NCI-H1436 (cell line): ENCODE measurements around the gene AP4E1.
"Not testable (repeated sequence)": the region's sequence is repeated elsewhere in the genome, so short reads cannot be mapped to it uniquely, and the experiment has no call there.

Source experiments
- DNase-seq: peaks from one replicate; lab custom pipeline; 2025; lab: John Stamatoyannopoulos, UW

AP4E1 gene

GRCh38 chr15:51024735-51025453 lies 116.4 kb downstream of the AP4E1 start:
- no peak for DNase-seq

DNA sequence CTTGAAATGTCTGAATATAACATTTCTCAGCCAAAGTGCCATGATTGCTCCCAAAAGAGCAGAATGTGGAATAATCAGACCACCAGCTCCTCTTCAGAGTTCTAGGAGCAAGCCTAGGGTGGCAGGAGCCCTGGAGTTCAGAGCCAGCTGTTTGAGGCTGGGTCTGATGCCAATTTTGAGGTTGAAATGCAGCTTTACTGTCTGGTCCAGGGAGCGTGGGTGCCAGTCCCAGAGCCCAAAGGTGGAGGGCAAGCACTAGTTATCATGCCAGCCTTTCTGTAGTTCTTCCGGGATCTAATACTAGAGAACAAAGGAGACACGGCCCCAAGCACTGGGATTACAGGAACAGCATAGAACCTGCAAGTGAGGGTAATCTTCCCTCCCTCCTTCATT lies 117.0 kb downstream of the AP4E1 start:
- DNase-seq, result no peak

GRCh38 chr15:51030649-51031316 lies 122.3 kb downstream of the AP4E1 start:
- no peak for DNase-seq

DNA sequence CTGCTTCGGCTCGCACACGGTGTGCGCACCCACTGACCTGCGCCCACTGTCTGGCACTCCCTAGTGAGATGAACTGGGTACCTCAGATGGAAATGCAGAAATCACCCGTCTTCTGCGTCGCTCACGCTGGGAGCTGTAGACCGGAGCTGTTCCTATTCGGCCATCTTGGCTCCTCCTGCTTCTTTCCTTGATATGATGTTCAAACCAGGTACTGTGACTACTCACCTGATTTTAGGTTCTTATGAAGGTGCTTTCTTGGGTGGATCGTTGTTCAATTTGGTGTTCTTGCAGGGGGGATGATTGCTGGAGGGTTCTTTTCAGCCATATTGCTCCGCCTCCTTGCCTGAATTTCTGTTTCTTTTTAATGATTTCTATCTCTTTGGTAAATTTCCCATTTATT lies 129.0 kb downstream of the AP4E1 start:
- not testable (repeated sequence) for DNase-seq

- DNase-seq, result no peak
Measured at GRCh38 chr15:51038162-51038973, 129.9 kb downstream of the AP4E1 start.

DNA sequence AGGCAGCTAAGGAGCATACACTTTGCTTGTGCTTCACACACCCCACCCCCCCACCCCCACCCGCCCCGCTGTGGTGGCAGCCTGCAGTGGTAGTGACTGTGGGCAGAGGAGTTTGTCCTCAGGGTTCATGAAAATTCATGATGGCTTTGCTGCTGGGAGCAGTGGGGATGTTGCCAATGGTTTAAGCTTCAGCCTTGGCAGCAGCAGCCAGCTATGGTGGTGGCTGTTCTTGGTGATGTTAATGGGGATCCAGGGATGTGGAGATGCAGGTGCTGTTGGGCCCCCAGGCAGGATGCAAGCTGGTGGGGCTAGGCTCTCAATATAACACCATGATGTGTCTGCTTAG lies 130.5 kb downstream of the AP4E1 start:
- DNase-seq, result no peak

- no peak for DNase-seq
Measured at GRCh38 chr15:51044037-51044727, 135.7 kb downstream of the AP4E1 start.

- no peak for DNase-seq
Measured at GRCh38 chr15:51046016-51046415, 137.5 kb downstream of the AP4E1 start.

DNA sequence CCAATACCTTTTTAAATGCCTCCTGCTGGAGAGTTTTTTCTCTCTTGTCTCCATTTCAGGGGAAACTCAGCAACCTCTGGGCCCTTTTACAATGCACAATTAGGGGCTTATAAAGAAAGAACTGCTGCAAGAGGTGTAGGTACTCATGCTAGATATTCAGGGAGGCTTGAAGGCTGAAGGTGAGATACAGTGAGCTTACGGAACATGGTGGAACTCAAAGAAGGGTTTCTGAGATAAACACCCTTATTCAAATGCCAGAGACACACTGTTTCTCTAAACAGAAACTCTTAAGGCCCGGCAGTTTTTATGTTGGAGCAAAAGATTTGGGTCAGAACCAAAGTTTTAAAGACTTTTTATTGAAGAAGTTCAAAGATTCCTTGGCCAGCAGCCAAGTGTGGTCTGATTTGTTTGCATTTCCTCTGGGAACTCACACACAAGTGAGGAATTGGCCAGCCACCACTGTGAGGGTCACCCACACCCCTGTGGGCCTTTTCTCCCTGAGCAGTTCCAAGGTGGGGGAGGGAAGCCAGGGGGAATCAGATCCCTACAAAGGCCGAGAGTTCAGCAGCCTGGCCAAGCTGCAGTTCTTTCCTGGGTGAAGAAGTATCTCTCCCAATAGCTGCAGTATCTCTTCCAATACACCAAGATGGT lies 138.4 kb downstream of the AP4E1 start:
- DNase-seq, result no peak

DNA sequence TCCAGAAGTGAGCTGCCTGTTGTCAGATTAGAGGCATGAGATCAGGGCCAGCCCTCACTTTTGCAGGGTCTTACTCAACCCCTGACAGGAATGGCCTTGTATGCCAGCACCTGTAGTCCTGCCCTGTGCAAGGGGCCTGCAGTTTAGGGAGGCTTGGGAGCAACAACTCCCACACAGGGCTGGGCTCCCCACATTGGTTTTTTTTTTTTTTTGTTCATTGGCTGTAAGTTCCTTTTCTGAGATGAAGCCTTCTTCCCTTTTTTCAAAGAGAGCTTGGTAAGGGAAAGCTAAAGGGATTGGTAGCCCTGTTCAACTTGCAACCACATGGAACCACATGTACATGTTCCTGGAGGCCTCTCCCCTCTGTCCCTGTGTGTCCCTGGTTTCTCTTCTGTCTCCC lies 139.8 kb downstream of the AP4E1 start:
- no peak for DNase-seq

DNA sequence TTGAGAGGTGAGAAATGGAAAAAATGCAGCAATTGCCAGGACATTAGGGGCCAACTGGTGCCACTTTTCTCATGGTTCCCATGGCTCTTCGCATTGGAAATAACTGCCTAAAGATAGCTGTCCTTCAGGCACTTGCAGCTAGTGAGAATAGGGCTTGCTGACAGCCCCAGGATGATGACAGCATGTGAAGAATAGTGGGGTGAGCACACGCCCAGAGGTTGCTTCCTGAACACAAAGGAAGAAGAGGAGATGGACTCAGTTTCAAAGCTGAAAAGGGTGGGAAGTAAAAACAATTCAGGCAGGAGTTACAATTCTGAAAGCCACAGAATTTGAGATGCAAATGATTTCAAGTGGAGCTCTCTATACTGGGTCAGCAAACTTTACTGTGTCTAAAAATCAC lies 140.6 kb downstream of the AP4E1 start:
- no peak for DNase-seq

GRCh38 chr15:51051776-51052175 lies 143.3 kb downstream of the AP4E1 start:
- DNase-seq, result no peak

DNA sequence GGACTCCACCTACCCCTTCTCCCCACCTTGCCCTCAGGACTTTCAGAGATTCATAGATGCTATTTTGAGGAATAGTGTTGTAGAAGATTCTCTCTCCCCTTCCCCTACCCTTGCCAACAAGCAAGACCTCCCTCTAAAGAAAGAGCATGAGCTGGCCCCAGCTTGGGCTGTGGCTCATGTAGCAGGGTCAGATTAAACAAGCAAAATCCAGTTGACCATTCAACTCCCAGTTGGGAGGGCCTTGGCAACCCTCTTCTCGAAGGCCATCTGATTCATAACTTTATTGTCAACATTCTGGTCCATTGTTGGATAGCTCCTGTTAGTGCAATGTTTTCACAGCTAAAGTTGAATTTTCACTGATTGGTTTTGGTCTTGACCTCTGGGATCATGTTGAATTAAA lies 145.1 kb downstream of the AP4E1 start:
- no peak for DNase-seq

DNA sequence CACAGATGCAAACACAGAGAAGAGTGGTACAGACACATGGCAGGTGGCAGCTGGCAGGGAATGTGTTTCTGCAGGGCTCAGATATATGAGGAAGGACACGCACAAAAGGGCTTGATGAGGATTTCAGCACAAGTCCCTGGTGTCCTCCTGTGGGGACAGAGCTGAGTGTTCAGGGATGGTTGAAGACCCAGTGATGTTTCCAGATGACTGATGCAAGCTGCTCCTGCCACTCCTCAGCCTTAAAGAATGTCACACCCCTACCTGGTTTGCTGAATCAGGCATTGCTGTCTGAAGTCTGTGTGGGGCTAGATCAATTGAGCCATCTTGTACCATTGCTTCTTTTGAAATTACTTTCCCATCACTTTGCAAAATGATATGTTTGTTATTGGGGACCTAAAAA lies 146.1 kb downstream of the AP4E1 start:
- DNase-seq, result no peak
